Stimulated activated CD4-positive, alpha-beta T cell treated with anti-CD3 and anti-CD28 coated beads, Interleukin-1b, Interleukin-23, amount 100 ng/mL, for 1 hour (primary cell): ENCODE data around the gene NIPAL3.

Experiments
- DNase-seq, 2 donors: peaks; one replicate each; pipeline ENCODE4 v3.0.0-alpha.2; 2020; ENCODE audit warnings: low read depth in 2 of 2

The NIPAL3 gene

GRCh38 chr1:24415334-24415909 lies at the start of gene NIPAL3:
Gene NIPAL3 (plus strand): TSS chr1:24415802. CDS start chr1:24419548, 3,746 bp downstream.
- DNase-seq: peak; percentile 87 to 96

GRCh38 chr1:24366707-24367106 lies 48.9 kb upstream of the NIPAL3 start:
- DNase-seq: no peak

- DNase-seq: no peak
Measured at GRCh38 chr1:24369199-24369598, 46.4 kb upstream of the NIPAL3 start.

GRCh38 chr1:24369801-24370200 lies 45.8 kb upstream of the NIPAL3 start:
- no peak for DNase-seq

- no peak for DNase-seq
Measured at GRCh38 chr1:24373044-24373443, 42.6 kb upstream of the NIPAL3 start.

- no peak for DNase-seq
Measured at GRCh38 chr1:24373710-24374109, 41.9 kb upstream of the NIPAL3 start.

- no peak for DNase-seq
Measured at GRCh38 chr1:24374891-24375786, 40.5 kb upstream of the NIPAL3 start.

GRCh38 chr1:24379733-24380315 lies 35.8 kb upstream of the NIPAL3 start:
- no peak for DNase-seq

GRCh38 chr1:24380508-24380907 lies 35.1 kb upstream of the NIPAL3 start:
- DNase-seq: no peak

- DNase-seq: no peak
Measured at GRCh38 chr1:24381256-24381655, 34.3 kb upstream of the NIPAL3 start.

GRCh38 chr1:24382165-24382577 lies 33.4 kb upstream of the NIPAL3 start:
- DNase-seq: no peak

- DNase-seq: no peak
Measured at GRCh38 chr1:24383381-24383940, 32.1 kb upstream of the NIPAL3 start.

- peak in 1 of 2 donors; percentile 14 for DNase-seq
Measured at GRCh38 chr1:24384251-24385090, 31.1 kb upstream of the NIPAL3 start.

- no peak for DNase-seq
Measured at GRCh38 chr1:24385160-24385940, 30.3 kb upstream of the NIPAL3 start.

GRCh38 chr1:24386241-24386640 lies 29.4 kb upstream of the NIPAL3 start:
- no peak for DNase-seq

- DNase-seq: no peak
Measured at GRCh38 chr1:24386931-24387330, 28.7 kb upstream of the NIPAL3 start.

- DNase-seq: no peak
Measured at GRCh38 chr1:24387636-24388175, 27.9 kb upstream of the NIPAL3 start.

GRCh38 chr1:24388331-24388885 lies 27.2 kb upstream of the NIPAL3 start:
- no peak for DNase-seq

GRCh38 chr1:24389231-24389678 lies 26.3 kb upstream of the NIPAL3 start:
- no peak for DNase-seq
